Endometrial microvascular endothelial cells (primary cell): ENCODE measurements around the gene SHB. TPM values are rescaled to one million over a fixed set of nuclear protein-coding genes. Genes with fewer than 3 reads are reported as not detected.

ENCODE experiments used
- in situ Hi-C: cut with HindIII; loops from 2 replicates; pipeline ENCODE4 v1.10.0; 2017; ENCODE audit warnings: low sequenced_read_pairs, low pct_unique_long_range_greater_than_20kb; ENCODE audit errors: inconsistent ontology term
- total RNA-seq: library from RNA; depleted of rRNA; stranded (reverse); fragments of >200 nt; gene quantifications from one replicate; pipeline ENCODE4 v1.2.3, GENCODE V29; 2015; ENCODE audit errors: inconsistent ontology term

The SHB gene
- total RNA-seq, 1 donor from 2014 or later = 20.5 TPM

GRCh38 chr9:38089387-38090165 is 20.5 kb upstream of the SHB start:
- in situ Hi-C loops = no loop called here

GRCh38 chr9:38088006-38088925 is 19.2 kb upstream of the SHB start:
- in situ Hi-C loops = no loop called here

GRCh38 chr9:38086496-38086895 is 17.5 kb upstream of the SHB start:
- in situ Hi-C loops = no loop called here

GRCh38 chr9:38085308-38085707 is 16.3 kb upstream of the SHB start:
- in situ Hi-C loops = no loop called here

GRCh38 chr9:38084556-38084880 is 15.5 kb upstream of the SHB start:
- in situ Hi-C loops = no loop called here

GRCh38 chr9:38083858-38084555 is 15.0 kb upstream of the SHB start:
- in situ Hi-C loops = no loop called here

GRCh38 chr9:38082446-38083287 is 13.6 kb upstream of the SHB start:
- in situ Hi-C loops = no loop called here

GRCh38 chr9:38081356-38082108 is 12.5 kb upstream of the SHB start:
- in situ Hi-C loops = no loop called here

- in situ Hi-C loops = no loop called here
These were observed 10.5 kb upstream of the SHB start for GRCh38 chr9:38079461-38080031.

- in situ Hi-C loops = no loop called here
These were observed 6.2 kb upstream of the SHB start for GRCh38 chr9:38075272-38075671.

GRCh38 chr9:38074441-38074961 is 5.5 kb upstream of the SHB start:
- in situ Hi-C loops = loop anchor here (25.0 kb wide), 1 partner anchor 88 kb away; no protein-coding TSS in a partner anchor

- in situ Hi-C loops = loop anchor here (25.0 kb wide), 1 partner anchor 88 kb away; no protein-coding TSS in a partner anchor
These were observed 4.9 kb upstream of the SHB start for GRCh38 chr9:38073882-38074281.

- in situ Hi-C loops = loop anchor here (25.0 kb wide), 1 partner anchor 91 kb away; no protein-coding TSS in a partner anchor
These were observed 2.6 kb upstream of the SHB start for GRCh38 chr9:38071470-38072134.

GRCh38 chr9:38067859-38068681 is 957 bp downstream of the SHB start:
- in situ Hi-C loops = loop anchor here (25.0 kb wide), 1 partner anchor 94 kb away; no protein-coding TSS in a partner anchor

GRCh38 chr9:38066914-38067858 is 1.8 kb downstream of the SHB start:
- in situ Hi-C loops = loop anchor here (25.0 kb wide), 1 partner anchor 95 kb away; no protein-coding TSS in a partner anchor
